HG03342 (cell line): ENCODE results near the gene PHC3.
A peak's percentile ranks its signal among the peaks of the same experiment; 100 is the strongest.
"Not testable (repeated sequence)": the region's sequence is repeated elsewhere in the genome, so short reads cannot be mapped to it uniquely, and the experiment has no call there.

Source experiments
- ATAC-seq: cut with Tn5 transposase; IDR thresholded peaks from one replicate; pipeline ENCODE4 v1.9.1; 2021; ENCODE audit warnings: mild to moderate bottlenecking, moderate library complexity; ENCODE audit not compliant: unreplicated experiment

The PHC3 gene

GRCh38 chr3:170132335-170132734, 49.2 kb downstream of the PHC3 start:
- no peak for ATAC-seq

GRCh38 chr3:170130532-170130931, 51.0 kb downstream of the PHC3 start:
- no peak for ATAC-seq

GRCh38 chr3:170128977-170129431, 52.5 kb downstream of the PHC3 start:
- peak; percentile 56 for ATAC-seq

- ATAC-seq, result peak; percentile 91
These were observed 53.1 kb downstream of the PHC3 start for GRCh38 chr3:170128259-170128976.

- ATAC-seq, result no peak
These were observed 64.4 kb downstream of the PHC3 start for GRCh38 chr3:170117134-170117533.

GRCh38 chr3:170114165-170114564, 67.4 kb downstream of the PHC3 start:
- not testable (repeated sequence) for ATAC-seq

GRCh38 chr3:170111147-170111771, 70.3 kb downstream of the PHC3 start:
- no peak for ATAC-seq

- no peak for ATAC-seq
These were observed 71.8 kb downstream of the PHC3 start for GRCh38 chr3:170109579-170110293.

- ATAC-seq, result no peak
These were observed 72.6 kb downstream of the PHC3 start for GRCh38 chr3:170108955-170109354.

GRCh38 chr3:170107941-170108340, 73.6 kb downstream of the PHC3 start:
- ATAC-seq, result no peak

GRCh38 chr3:170102431-170102830, 79.1 kb downstream of the PHC3 start:
- no peak for ATAC-seq

GRCh38 chr3:170100944-170101343, 80.6 kb downstream of the PHC3 start:
- ATAC-seq, result no peak

GRCh38 chr3:170098753-170099152, 82.8 kb downstream of the PHC3 start:
- no peak for ATAC-seq

- ATAC-seq, result no peak
These were observed 85.2 kb downstream of the PHC3 start for GRCh38 chr3:170096342-170096741.

GRCh38 chr3:170095771-170096170, 85.8 kb downstream of the PHC3 start:
- ATAC-seq, result no peak

GRCh38 chr3:170092907-170093306, 88.6 kb downstream of the PHC3 start:
- no peak for ATAC-seq

- ATAC-seq, result no peak
These were observed 90.9 kb downstream of the PHC3 start for GRCh38 chr3:170090601-170090981.

- no peak for ATAC-seq
These were observed 91.5 kb downstream of the PHC3 start for GRCh38 chr3:170089862-170090600.

- no peak for ATAC-seq
These were observed 96.1 kb downstream of the PHC3 start for GRCh38 chr3:170085396-170085795.

- no peak for ATAC-seq
These were observed 98.2 kb downstream of the PHC3 start for GRCh38 chr3:170083343-170083742.

- ATAC-seq, result no peak
These were observed 100.3 kb downstream of the PHC3 start for GRCh38 chr3:170081079-170081741.
